GM12865 (cell line): Measurements from ENCODE around the gene GPD1L.

Experiments
- DNase-seq: peaks from one replicate; pipeline ENCODE4 v3.0.0; 2010; ENCODE audit warnings: low read depth
- H3K4me3 ChIP-seq: 2 replicates; pipeline ENCODE4 v1.5.1; 2011; ENCODE audit warnings: mild to moderate bottlenecking, low read depth, low read length, control low read depth
- TF ChIP-seq, protein P1 (sequence below): IDR thresholded peaks from 2 replicates; pipeline ENCODE4 v1.5.1; 2011; ENCODE audit warnings: low read length, control low read depth, low read depth, inconsistent platforms; ENCODE audit not compliant: insufficient read depth; ENCODE audit errors: missing control alignments

GPD1L gene

DNA sequence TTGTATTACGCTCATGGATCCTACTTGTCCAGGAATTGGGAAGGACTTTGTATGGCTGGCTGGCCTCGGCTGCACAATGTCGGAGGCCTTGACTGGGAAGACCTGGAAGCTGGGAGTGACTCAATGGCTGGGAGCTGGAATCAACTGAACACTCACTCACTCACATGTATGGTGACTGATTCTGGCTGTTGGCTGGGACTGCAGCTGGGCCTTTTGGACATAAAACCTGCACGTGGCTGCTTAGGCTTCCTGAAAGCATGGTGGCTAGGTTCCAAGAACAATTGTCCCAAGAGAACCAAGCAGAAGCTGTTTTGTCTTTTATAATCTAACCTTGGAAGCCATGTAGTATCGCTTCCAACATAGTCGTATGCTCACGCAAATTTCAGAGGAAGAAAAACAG, 94.1 kb downstream of the GPD1L start:
- TF ChIP-seq, protein P1, sequence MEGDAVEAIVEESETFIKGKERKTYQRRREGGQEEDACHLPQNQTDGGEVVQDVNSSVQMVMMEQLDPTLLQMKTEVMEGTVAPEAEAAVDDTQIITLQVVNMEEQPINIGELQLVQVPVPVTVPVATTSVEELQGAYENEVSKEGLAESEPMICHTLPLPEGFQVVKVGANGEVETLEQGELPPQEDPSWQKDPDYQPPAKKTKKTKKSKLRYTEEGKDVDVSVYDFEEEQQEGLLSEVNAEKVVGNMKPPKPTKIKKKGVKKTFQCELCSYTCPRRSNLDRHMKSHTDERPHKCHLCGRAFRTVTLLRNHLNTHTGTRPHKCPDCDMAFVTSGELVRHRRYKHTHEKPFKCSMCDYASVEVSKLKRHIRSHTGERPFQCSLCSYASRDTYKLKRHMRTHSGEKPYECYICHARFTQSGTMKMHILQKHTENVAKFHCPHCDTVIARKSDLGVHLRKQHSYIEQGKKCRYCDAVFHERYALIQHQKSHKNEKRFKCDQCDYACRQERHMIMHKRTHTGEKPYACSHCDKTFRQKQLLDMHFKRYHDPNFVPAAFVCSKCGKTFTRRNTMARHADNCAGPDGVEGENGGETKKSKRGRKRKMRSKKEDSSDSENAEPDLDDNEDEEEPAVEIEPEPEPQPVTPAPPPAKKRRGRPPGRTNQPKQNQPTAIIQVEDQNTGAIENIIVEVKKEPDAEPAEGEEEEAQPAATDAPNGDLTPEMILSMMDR = no peak
- H3K4me3 ChIP-seq = no peak overlapping the region
- DNase-seq = no peak

DNA sequence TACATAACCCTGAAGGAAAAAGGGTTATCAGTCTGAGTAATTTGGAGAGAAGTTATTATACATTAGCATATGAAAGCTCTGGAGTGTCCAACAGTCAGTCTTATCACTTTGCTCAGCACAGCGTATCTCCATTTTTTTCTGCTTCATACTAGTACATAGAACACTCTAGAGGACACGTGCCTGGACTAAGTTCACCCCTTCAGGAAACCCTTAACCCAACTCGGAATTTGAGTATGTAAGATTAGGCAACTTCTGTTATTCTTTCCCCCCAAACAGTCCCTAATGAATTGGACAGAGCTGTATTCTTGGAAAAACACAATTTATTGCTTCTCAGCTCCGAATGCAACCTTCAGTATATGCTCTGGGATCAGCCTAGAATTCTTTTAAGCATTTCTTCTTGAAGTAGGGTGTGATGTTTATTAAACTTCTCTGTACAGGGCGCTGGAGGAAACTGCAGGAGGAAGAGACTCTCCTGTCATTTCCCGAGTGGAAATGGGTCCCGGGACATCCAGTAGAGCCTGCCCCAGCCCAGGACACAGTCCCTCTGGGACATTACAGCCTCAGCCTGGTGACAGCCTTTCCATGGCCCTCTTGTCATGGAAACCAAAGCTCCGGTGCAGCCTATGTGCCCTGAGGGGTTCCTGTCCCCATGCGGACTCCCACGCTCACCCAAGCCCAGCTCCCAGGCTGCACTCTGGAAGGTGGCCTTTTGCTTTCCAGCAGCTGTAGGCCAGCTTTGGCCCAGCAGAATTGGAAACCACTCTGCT, 94.8 kb downstream of the GPD1L start:
- no peak for DNase-seq
- H3K4me3 ChIP-seq = no peak overlapping the region
- TF ChIP-seq, protein P1 = no peak

DNA sequence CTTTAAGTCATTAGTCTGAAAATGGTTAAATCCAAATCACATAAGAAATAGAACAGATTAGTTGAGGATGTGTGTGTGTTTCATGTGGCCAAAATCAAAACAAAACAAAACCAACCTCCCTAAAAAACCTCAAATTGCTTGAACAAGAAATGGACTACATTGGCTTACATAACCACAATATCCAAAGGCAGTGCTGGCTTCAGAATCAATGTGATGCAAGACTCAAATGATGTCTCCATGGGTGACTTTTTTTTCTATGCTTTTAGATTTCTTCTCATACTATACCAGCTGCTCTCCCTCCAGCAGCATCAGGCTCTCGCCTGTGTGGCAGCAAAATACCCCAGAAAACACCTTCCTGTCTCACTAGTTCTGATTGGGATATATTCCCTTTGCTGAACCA, 96.1 kb downstream of the GPD1L start:
- DNase-seq = no peak
- TF ChIP-seq, protein P1 = no peak
- H3K4me3 ChIP-seq = no peak overlapping the region

DNA sequence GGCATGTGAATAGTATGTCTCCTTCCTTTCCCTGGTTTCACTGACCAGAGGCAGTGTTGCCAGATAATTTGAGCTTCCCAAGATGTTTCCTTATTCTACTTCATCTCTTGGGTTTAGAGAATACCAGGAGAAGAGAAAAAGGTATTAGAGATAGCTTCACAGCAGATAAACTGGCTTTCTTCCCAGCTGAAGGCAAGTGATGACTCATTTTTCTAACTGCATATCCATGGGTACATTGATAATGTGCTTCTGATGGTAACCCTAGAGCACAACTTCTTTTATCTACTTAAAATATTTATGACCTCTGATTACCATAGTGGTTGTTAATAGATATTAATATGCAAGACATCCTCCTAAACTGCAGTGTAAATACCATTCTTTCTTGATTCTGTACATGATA, 97.4 kb downstream of the GPD1L start:
- DNase-seq = no peak
- TF ChIP-seq, protein P1 = no peak
- H3K4me3 ChIP-seq = no peak overlapping the region

DNA sequence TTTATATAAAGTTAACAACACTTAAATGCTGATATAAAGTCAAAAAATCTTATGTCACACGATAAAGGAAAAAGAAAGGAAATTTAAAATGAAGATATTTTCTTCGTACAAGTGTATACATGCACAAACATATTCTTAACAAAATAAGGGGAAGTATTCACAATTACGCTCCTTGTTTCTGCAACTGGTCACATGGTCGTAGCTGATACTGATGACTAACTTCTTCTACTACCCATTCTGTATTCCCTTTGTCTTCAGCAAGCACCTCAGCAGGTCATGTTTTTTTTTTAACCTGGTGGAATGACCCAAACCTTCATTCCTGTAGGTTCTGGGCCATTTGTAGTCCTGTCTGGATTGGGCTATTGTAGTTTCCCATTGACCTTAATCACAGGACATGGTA, 102.0 kb downstream of the GPD1L start:
- H3K4me3 ChIP-seq = no peak overlapping the region
- DNase-seq = no peak
- TF ChIP-seq, protein P1 = no peak

DNA sequence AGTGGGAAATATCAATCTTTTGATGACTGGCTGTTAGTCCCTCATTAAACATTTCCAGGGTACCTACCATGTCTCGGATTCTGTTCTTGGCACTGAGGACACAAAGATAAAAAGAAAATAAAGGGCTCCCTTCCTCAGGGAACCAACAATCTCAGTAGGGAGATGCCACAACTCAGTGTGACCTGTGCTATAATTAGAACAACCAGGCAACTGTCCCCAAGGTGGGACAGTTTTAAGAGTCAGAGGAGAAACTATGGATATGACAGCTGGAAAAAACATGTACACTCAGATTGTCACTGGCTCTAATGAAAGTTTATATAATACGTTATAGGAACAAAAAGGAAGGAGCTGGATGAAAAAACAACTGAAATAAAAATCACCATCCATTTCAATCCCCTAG, 108.8 kb downstream of the GPD1L start:
- no peak for DNase-seq
- TF ChIP-seq, protein P1 = no peak

DNA sequence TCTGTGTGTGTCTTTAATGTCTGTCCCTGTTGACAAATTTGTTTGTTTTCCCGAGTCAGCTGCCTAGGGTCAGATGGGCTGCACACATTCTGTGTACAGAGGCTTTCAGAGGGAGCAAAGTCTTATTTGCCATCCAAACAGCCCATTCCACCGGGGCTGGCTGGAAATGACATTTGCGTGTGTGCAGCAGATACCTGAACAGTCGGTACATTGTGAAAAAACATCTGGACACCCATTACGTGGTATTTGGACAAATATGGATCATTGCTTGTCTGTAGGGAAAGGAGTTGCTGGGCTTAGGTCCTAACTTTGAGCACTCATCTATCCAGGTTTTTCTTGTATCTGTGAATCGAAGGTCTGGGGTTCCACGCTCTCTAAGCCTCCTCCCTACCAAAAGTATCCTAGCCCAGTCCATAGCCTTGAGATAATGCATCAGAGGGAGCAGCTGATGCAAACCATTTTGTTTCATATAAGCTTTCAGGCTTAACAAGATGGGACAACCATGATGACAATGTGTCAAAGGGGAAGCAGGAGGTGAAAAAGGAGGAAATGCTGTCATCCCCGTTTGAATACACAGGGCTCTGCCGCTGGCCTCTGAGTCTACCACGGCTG, 109.9 kb downstream of the GPD1L start:
- no peak for DNase-seq

More for the DNA sequence above, 108.8 kb downstream of the GPD1L start:
- no peak overlapping the region for H3K4me3 ChIP-seq

More for the DNA sequence above, 109.9 kb downstream of the GPD1L start:
- TF ChIP-seq, protein P1 = no peak
- H3K4me3 ChIP-seq = no peak overlapping the region
